Right renal cortex interstitium (tissue), 3 donors: ENCODE data around the gene CYP3A4. TPM values are rescaled to one million over a fixed set of nuclear protein-coding genes. Genes with fewer than 3 reads are reported as not detected.
"Not testable (repeated sequence)": the region's sequence is repeated elsewhere in the genome, so short reads cannot be mapped to it uniquely, and the experiment has no call there.

Experiments used
- DNase-seq, 3 donors: peaks; one replicate each; pipeline ENCODE4 v3.0.0-alpha.2; 2013; ENCODE audit warnings: low read depth in 3 of 3, low spot score in 2 of 3
- polyA plus RNA-seq, 3 donors: library from polyadenylated mRNA; unstranded; fragments of 120-200 nt; gene quantifications; one replicate each; pipeline ENCODE4 v1.2.1, GENCODE V29; 2013; ENCODE audit not compliant: insufficient read length in 3 of 3

The CYP3A4 gene
- polyA plus RNA-seq, 3 donors = 0.06 to 0.22 (median 0.20) TPM

DNA sequence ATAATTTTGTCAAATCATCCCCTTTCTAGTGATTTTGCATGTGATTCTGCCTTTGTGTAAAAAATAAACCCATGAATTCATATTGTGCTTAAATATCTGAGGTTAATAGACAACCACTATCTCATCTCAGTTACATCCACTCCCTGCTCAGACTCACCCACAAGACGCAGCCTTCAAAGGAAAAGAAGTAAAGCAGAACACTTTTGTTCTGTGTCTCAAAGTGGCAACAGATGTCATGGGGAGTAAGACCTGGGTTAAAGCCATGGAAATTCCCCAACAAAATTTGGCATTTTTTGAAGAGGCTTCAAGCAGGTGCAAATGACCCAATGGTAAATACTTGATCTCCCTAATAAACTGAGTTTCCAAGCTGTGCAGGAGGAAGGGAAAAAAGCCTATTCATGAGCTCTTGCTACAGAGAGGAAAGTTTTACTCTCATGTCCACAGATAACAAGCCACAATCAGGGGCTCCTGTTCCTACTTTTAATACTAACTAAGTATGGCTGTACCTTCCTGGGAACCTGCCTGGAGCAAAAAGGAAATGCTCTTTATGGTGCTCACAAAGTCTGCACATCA, 53.7 kb downstream of the CYP3A4 start:
- no peak for DNase-seq

DNA sequence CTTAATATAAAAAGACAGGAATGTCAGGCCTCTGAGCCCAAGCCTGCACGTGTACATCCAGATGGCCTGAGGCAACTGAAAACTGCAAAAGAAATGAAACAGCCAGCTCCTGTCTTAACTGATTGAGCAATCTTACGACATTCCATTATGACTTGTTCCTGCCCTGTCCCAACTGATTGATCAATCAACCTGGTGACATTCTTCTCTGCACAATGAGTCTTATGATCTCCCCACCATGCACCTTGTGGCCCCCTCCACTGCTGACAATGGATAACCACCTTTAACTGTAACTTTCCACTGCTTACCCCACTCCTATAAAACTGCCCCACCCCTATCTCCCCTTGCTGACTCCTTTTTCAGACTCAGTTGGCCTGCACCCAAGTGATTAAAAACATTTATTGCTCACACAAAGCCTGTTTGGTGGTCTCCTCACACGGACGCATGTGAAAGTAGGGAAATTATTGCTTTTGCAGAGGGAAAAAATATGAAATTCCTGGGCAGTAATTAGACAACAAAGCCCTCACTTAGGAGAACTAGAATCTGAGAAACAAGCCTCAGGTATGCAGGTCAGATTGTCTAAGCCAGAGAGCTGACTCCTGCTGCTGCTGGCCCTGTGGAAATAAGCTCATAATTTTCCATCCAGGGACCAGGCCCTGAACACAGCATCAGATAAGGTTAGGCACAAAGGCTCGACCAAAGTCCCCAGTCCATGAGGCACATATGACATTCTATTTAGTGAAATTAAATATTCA, 54.3 kb downstream of the CYP3A4 start:
- DNase-seq = no peak

DNA sequence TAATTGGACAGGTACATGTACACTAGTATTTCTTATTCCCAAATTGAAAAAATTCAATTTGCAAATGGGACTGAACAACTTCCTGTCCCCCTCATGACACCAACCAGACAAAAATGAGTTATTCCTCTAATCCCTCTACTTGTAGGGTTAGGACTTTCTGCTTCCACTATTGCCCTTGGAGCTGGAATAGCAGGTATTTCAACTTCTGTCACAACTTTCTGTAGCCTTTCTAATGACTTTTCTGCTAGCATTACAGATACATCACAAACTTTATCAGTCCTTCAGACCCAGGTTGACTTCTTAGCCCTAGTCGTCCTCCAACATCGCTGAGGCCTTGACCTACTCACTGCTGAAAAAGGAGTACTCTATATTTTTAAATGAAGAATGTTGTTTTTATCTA, 55.4 kb downstream of the CYP3A4 start:
- no peak for DNase-seq

DNA sequence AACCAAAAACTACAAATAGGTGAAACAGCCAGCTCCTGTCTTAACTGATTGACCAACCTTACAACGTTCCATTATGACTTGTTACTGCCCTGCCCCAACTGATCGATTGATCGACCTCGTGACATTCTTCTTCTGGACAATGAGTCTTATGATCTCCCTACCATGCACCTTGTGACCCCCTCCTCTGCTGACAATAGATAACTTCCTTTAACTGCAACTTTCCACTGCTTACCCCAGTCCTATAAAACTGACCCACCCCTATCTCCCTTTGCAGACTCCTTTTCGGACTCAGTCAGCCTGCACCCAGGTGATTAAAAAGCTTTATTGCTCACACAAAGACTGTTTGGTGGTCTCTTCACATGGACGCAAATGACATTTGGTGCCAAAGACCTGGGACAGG, 60.8 kb downstream of the CYP3A4 start:
- not testable (repeated sequence) for DNase-seq

DNA sequence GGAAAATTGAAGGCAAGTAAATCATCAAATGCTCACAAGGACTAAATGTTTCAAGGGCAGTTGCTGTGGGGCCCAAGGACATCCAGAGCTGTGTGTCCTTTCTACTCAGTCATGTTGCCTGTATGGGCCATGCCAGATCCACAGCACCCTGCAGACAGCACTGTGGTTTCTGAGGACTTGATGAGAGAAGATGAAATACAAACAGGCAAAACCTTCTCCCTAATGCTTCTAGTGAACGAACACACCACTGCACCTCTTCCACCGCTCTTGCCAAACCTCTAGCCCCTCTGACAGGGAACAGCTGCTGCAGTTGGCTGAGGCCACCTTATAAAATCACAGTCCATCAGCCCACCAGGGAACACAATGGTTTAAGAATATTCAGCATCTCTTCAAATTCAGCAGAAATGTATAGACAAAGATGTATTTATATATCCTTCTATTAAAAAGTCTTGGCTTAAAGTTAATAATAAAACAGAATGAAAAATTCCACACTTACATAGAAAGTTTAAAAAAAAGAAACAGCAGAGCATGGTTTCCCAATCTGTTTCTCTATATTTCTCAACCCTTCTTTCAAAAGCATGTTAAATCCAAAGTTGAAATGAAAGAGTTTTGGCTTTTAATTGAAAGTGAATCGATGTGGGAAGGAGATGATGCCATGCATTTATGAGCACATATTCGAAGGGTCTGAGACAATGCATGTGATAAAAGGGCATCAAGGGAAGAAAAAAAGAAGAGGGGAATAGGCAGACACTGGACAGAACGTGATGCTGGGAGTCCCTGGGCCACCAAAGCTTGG, 63.0 kb downstream of the CYP3A4 start:
- DNase-seq = no peak

DNA sequence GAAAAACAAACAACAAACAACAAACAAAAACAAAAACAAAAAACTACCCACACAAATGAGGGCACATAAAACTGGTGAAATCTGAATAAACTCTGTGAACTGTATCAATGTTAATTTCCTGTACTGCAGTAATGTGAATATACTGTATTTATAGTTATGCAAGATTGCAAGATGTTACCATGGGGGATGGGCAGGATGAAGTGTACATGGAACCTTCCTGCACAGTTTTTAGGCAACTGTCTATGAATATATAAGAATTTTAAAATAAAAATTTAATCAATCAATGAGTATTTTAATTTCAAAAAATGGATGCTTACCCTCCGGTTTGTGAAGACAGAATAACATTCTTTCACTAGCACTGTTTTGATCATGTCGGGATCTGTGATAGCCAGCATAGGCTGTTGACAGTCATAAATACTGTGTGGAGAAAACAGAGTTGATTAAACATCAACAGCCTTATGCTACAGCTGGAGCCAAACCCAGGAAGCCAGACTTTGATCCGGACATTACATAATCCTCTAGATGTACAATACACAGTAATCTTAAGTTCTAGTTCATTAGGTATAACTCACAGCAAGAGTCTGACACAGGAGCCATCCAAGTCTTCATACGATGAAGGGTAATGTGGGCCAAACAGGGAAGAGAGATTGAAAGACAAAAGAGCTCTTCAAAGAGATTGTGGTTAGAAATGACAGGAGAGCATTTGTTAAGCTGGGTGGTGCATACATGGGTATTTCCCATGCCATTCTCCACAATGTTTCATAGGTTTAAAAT, 63.8 kb downstream of the CYP3A4 start:
- DNase-seq = no peak

DNA sequence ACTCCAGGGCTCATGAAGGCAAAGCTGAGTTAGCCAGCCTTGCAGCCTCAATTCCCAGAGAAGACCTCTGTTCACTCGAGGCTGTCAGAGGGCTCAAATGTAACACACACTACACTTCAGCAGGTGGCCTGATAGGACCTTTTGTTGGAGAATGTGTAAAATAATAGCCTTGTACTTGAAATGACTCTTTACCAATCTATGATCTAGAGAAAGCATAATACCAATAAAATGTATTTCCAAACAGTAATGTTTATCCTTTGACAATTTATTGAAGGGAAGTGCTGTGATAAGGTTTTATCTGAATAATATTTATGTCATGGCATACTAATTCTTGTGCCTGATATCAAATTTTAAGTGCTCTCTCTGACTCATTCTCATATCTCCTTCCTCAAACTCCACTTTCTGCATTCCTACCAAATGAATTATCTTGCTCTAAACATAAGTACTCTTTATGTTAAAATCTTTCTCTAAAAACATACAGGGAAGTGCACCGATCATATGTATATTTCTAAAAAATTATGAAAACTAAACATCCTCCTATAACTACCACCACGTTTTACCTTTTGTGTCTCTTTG, 69.9 kb downstream of the CYP3A4 start:
- DNase-seq = no peak

DNA sequence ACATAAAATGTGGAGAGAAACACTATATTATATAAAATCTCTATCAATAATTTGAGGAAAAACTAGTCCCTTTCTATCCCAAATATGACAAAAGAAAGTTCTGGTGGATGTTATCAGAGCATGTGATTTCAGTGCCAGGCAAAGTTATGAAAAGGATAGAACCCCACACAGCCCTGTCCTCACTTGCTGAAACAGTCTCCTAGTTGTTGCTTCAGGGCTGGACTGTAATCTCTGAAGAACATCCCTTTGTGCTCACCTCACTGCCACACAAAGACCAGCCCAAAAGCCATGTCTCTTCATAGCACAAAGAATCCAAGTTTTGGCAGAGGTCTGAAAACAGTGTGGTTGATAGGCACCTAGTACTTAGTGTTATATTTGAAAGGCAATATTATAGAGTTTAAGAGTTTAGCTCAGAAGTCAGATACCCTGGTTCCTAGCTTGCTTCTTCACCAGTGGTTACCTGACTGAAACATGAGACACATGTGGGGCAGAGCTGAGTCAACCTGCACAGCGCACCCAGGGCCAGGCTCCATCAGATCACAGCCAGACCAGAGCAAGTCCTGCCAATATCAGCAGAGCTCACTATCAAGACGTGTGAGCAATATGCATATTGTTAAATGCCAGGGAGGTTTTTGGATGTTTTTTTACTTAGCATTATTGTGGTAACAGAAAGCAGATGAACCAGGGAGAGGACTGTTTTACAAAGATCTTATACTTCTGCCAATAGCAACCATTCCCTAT, 74.0 kb downstream of the CYP3A4 start:
- DNase-seq = no peak

DNA sequence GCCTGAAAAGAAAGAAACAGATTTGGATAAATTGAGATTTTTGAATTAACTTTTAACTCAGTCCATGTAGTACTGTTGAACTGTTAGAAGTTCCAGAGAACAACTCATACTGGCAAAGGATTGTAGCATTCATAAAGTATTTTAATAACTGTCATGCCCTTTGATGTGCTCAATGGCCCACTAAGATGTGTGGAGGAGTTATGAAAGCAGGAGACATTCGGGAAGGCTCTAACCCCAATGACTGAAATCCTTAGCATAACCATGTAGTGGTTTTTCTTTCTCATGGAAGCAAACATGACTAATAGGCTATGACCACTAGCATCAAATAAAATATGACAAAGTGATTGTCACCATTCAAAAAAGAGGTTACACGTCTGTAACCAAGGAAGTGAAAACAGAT, 74.7 kb downstream of the CYP3A4 start:
- no peak for DNase-seq

DNA sequence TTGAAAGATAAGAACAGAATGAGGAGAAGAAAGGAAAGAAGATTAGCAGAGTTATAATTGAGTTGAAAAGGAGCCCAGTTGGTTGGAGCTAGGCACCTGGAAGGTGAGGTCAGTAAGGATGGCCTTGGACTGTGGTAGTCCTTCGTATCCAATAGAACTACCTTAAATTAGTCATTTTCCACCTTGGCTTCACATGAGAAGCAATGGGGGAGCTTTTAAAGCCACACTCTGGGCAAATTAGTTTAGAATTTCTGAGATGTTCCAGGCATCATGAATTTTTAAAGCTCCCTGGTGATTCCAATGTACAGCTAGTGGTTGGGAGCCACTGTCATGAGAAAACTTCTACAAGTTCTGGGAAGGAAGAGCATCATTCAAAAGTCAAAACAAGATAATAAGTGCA, 76.9 kb downstream of the CYP3A4 start:
- DNase-seq = no peak

Other genes starting within 250 kb of the CYP3A4 start
- gene FAM200A, start 232.1 kb downstream of the CYP3A4 start, polyA plus RNA-seq = 10 to 100 TPM; 16.6 to 16.8 (median 16.7) TPM
- 10 to 100 TPM; 65.9 to 77.8 (median 74.7) TPM for gene ZNF655, start 225.5 kb downstream of the CYP3A4 start, polyA plus RNA-seq
- gene TMEM225B, start 185.9 kb downstream of the CYP3A4 start, polyA plus RNA-seq = 1 to 10 TPM; 2.5 to 3.0 (median 2.7) TPM
- 10 to 100 TPM; 16.3 to 21.4 (median 18.1) TPM for gene ZSCAN25, start 167.2 kb downstream of the CYP3A4 start, polyA plus RNA-seq
- 1 to 10 TPM in 2 of 3 donors, under 1 TPM in 1; 1.00 to 1.4 (median 1.0) TPM for gene CYP3A5, start 104.2 kb downstream of the CYP3A4 start, polyA plus RNA-seq
- 1 to 10 TPM in 1 of 3 donors, under 1 TPM in 2; 0.46 to 1.1 (median 0.69) TPM for gene CYP3A7, start 49.0 kb downstream of the CYP3A4 start, polyA plus RNA-seq
- gene CYP3A43, start 43.8 kb upstream of the CYP3A4 start, polyA plus RNA-seq = under 1 TPM; 0.17 to 0.39 (median 0.32) TPM
- gene OR2AE1, start 92.8 kb upstream of the CYP3A4 start, polyA plus RNA-seq = not detected
- 10 to 100 TPM; 36.0 to 41.3 (median 41.1) TPM for gene TRIM4, start 135.3 kb upstream of the CYP3A4 start, polyA plus RNA-seq
- gene GJC3, start 145.4 kb upstream of the CYP3A4 start, polyA plus RNA-seq = 1 to 10 TPM in 2 of 3 donors, under 1 TPM in 1; 0.82 to 1.3 (median 1.0) TPM
- 10 to 100 TPM; 48.4 to 73.4 (median 71.9) TPM for gene AZGP1, start 191.8 kb upstream of the CYP3A4 start, polyA plus RNA-seq
- gene ZKSCAN1, start 231.4 kb upstream of the CYP3A4 start, polyA plus RNA-seq = 10 to 100 TPM; 48.5 to 52.4 (median 52.3) TPM